Activated CD8-positive, alpha-beta memory T cell treated with anti-CD3 and anti-CD28 coated beads, Interleukin-2, amount 50 U/mL, for 48 hours (primary cell): ENCODE measurements around the gene PDGFD.

Experiments used
- DNase-seq: peaks from one replicate; pipeline ENCODE4 v3.0.0-alpha.2; 2020

Gene PDGFD

DNA sequence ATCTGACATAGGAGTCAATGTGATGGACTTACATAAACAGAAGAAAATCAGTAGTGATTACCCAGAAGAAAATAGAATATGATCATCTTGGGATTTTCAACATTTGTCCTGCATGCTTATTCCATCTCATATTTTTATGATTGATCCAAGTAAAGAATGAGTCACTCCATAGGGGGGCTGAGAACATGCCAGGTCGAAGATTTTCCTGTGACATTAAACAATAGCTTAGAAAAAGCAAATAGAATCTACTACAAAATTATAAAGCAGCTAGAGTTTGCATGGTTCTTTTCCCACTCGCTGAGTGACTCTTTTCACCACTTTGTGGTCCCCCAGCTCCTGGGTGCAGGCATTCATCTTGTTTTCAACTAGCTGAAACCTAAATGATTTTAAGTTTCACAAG lies 71.2 kb downstream of the PDGFD start:
- DNase-seq, result no peak

- no peak for DNase-seq
These were observed 72.5 kb downstream of the PDGFD start for GRCh38 chr11:104091281-104092096.

GRCh38 chr11:104090767-104091166 lies 73.2 kb downstream of the PDGFD start:
- DNase-seq, result no peak

GRCh38 chr11:104089481-104089880 lies 74.5 kb downstream of the PDGFD start:
- DNase-seq, result no peak

DNA sequence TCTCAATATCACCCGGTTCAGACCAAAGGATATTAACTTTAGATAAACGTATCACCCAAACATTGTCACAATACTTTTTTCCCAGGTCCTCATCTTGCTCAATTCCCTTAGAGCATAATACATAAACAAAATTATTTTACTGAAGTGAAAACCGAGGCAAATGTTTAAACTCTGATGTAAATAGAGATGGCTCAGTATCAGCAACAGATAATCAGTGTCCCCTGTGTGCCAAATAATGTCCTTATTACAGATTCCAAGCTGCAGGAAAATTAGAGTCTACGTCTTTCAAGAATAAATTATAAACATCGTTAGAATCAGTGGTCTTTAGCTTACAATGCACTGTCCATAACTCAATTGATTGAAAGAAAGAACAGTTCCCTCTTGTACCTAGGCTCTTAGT lies 77.3 kb downstream of the PDGFD start:
- DNase-seq, result no peak

- no peak for DNase-seq
These were observed 85.0 kb downstream of the PDGFD start for GRCh38 chr11:104078995-104079394.

DNA sequence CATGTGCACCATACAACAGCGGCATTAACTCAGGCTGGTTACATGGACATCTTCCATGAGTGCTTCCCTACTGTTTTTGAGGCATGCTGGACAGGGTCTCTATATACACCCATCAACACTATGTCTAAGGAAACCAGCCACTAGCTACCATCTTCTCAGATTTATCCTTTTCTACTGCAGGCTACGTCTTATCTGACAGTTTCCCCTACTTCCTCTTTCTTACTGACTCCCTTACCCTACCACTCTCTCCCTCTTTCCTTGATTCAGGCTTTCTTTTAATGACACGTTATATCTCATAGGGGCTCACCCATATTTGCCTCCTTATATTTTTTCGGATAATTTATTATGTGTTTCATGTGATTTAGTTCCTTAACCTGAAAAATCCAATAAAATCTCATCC lies 85.7 kb downstream of the PDGFD start:
- no peak for DNase-seq

DNA sequence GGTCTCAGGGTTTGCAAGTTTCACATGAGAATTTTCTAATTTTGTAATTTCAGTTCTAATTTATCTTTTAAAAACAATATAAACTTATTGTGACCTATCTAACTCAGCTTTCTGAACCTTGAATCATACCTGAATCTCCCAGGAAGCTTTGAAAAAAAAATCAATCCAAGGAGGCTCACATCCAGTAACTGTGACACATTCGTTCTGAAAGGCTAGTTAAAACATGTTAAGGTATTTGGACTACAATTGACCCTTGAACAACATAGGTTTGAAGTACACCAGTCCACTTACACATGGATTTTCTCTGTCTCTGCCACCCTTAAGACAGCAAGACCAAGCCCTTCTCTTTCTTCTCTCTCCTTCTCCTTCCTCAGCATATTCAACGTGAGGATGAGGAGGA lies 87.5 kb downstream of the PDGFD start:
- DNase-seq, result no peak

- DNase-seq, result no peak
These were observed 88.2 kb downstream of the PDGFD start for GRCh38 chr11:104075706-104076105.

GRCh38 chr11:104075091-104075490 lies 88.9 kb downstream of the PDGFD start:
- no peak for DNase-seq

DNA sequence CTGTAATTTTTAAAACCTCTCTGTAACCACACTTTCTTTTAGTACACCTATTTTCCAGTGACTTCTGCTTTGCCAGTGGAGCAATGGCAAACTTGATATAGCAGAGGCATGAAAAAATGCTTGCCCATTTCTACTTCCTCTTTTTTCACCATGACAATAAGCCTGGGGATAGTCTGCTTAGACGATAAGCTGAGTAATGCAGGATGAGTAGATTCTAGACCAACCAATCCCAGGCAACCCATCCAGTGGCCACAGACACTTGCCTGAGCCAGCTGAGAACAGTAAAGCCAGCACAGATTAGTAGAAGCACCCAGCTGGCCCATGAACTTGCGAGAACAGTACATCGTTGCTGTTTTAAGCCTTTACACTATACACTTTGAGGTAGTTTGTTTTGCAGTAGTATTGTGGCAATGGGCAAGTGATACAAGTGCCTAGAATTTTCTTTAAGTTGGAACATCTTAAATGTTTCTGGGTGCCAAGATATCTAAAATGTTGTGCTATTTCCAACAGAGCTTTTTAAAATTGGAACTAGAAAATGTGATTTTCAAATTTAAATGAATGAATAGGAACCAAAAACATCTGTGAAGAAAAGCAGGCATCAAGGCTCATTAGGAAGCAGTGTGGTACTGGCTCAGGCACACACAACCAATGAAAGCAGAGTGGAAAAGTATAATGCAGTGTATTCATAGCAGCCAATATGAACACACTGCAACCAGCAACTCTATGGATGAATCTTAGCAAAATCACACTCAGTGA lies 89.8 kb downstream of the PDGFD start:
- DNase-seq, result no peak

- no peak for DNase-seq
These were observed 96.4 kb downstream of the PDGFD start for GRCh38 chr11:104067534-104067933.

DNA sequence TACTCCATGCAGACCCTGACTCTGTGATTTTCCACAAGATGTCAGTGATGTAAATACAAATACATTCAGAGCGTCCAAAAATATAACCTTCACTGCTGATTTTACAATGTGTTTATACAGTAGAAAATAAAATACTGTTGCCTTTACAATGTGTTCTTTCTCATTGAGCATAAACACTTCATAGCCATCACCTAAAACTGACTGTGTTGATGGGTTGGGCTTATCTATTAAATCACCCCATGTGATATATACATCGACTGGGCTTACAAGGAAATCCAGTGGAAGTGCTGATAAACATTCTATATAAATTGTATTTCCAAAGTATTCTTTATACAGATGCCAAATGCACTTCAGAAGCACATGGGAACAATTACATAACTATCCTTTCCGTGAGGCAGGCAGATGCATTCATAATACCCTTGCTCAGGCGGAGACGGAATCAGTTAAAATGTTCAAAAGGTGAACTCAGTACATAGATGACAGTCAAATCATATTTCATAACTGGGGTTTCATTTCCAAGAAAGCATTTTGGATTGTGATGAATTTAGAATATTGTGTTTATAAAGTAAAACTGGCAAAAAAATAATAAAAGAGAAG lies 99.8 kb downstream of the PDGFD start:
- no peak for DNase-seq

GRCh38 chr11:104061853-104062521 lies 102.0 kb downstream of the PDGFD start:
- DNase-seq, result no peak

- no peak for DNase-seq
These were observed 103.1 kb downstream of the PDGFD start for GRCh38 chr11:104060820-104061219.

- no peak for DNase-seq
These were observed 103.7 kb downstream of the PDGFD start for GRCh38 chr11:104060004-104060794.

GRCh38 chr11:104058680-104059079 lies 105.3 kb downstream of the PDGFD start:
- DNase-seq, result no peak

DNA sequence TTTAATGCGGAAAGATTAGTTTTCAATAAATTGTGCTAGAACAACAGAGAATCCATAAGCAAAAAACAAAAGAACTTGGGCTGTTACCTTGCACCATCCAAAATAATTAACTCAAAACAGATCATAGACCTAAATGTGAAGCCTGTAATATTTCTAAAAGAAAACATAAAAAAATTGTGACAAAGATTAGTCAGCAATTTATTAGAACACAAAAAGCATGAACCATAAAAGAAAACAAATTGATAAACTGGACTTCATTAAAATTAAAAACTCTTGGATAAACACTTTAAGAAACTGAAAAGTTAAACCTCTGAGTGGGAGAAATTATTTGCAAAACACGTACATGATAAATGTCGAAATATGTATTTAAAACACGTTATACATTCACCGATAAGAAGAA lies 106.0 kb downstream of the PDGFD start:
- DNase-seq, result no peak

DNA sequence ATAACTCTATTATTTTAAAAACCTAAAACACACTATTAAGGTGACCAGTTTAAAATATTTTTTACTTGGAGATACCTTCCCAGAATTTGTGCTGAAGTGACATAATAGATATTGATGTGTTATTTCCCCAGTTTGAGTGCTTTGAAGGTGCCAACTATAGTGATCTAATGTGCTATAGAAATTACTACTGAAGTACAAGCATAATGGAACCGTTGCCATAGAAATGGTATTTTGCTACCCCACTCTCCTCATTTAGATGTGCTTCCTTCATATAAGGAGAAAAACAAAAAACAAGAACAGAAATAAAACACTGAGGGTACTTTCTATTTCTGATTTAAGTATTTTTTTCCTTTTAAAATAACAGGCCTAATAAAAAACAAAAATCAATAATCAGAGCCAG lies 108.4 kb downstream of the PDGFD start:
- DNase-seq, result no peak

GRCh38 chr11:104054911-104055529 lies 108.9 kb downstream of the PDGFD start:
- no peak for DNase-seq

- no peak for DNase-seq
These were observed 110.0 kb downstream of the PDGFD start for GRCh38 chr11:104053743-104054478.
